ENCODE measurements around the gene MRPS10.
A peak's percentile ranks its signal among the peaks of the same experiment; 100 is the strongest.

MRPS10 gene

DNA sequence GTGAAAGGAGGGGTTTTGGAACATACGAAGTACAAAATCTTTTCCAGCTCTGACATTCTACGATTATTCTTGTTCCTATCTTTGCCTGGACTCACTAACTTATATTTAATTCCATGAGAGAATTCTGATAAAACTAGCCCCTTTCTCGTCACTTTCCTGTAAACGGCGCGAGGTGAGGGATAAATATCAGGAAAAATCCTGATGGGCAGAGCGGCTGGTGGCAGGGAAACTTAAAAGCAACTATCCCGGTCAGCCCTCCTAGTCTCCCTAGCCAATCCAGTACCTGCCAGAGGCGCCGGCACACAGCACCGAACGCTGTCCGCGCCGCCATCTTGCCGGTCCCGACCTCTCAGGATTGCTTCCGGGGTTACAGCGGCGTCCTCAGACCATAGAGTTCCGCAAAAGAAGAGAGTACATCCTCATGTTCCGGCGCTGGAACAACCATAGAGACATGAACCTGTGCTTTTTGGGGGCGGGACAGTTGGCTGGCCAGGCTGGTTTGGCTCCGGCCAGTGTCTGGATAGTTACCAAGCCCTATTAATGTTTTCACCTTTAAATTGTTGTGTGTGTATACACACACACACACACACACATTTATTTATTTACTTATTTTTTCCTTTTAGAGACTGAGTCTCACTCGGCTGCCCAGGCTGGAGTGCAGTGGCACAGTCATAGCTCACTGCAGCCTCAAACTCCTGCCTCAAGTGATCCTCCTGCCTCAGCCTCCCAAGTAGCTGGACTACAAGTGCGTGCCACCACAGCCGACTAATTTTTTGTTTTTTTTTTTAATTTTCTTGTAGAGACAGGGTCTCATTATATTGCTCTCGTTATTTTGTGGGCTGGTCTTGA lies at the start of gene MRPS10:
MRPS10 (minus strand) TSS at position 343 of the 849 bp plus-strand sequence; CDS start at position 331, 12 bp downstream.
- H3K4me3 ChIP-seq (replicated peaks; ENCODE audit: low read depth, low read length): peak within 1 kb of the TSS; percentile 68
- DNase-seq (ENCODE audit: extremely low read depth, low read depth): peak; percentile 90
- TF ChIP-seq, protein P1, sequence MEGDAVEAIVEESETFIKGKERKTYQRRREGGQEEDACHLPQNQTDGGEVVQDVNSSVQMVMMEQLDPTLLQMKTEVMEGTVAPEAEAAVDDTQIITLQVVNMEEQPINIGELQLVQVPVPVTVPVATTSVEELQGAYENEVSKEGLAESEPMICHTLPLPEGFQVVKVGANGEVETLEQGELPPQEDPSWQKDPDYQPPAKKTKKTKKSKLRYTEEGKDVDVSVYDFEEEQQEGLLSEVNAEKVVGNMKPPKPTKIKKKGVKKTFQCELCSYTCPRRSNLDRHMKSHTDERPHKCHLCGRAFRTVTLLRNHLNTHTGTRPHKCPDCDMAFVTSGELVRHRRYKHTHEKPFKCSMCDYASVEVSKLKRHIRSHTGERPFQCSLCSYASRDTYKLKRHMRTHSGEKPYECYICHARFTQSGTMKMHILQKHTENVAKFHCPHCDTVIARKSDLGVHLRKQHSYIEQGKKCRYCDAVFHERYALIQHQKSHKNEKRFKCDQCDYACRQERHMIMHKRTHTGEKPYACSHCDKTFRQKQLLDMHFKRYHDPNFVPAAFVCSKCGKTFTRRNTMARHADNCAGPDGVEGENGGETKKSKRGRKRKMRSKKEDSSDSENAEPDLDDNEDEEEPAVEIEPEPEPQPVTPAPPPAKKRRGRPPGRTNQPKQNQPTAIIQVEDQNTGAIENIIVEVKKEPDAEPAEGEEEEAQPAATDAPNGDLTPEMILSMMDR (IDR thresholded peaks at IDR 0.05; ENCODE audit: low read depth, low read length, missing control alignments): no peak

DNA sequence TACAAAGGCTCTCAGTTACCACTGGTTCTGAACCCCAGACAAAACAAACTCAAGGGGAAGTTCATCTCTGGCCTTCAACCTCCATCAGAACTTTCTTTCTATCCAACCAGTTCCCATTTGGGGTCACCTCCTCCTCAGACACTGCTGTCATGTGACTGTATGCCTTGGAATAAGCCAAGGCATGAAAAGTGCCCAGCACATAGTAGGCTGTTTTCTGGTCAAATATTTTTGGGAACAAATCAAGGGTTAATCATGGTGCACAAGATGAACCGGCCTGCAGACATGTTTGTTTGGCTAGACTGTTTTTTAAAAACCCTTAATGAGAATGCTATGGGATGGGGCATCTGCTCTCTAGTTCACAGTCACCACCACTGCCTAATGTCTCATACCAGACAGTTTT lies 48.9 kb upstream of the MRPS10 start:
- TF ChIP-seq, protein P1 (IDR thresholded peaks at IDR 0.05; ENCODE audit: low read depth, low read length, missing control alignments): no peak
- no peak for DNase-seq (ENCODE audit: extremely low read depth, low read depth)
- H3K4me3 ChIP-seq (replicated peaks; ENCODE audit: low read depth, low read length): no peak overlapping the region

DNA sequence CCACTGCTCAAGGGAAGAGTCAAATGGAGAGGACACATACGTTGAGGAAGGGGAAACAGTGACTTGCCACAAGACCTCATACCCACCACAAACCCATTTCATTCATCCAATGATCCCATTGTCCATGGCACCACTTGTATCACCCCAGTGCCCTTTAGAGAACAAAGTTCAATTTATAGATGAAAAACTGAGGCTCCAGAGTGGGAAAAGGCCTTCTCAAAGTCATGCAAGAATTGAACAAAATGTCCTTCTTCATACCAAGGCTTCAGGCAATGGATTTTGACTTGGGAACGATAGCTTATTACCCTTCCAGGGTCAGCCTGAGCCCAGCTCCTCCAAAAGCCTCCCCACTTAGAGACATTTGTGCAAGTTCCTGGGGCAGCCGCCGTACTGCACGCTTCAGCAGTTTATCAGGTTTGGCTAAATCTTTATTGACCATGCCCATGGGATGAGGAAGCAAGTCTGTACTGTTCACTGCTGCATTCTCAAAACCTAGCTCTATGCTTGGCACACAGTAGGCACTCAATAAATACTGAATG lies 47.3 kb upstream of the MRPS10 start:
- TF ChIP-seq, protein P1 (IDR thresholded peaks at IDR 0.05; ENCODE audit: low read depth, low read length, missing control alignments): no peak
- no peak for DNase-seq (ENCODE audit: extremely low read depth, low read depth)

DNA sequence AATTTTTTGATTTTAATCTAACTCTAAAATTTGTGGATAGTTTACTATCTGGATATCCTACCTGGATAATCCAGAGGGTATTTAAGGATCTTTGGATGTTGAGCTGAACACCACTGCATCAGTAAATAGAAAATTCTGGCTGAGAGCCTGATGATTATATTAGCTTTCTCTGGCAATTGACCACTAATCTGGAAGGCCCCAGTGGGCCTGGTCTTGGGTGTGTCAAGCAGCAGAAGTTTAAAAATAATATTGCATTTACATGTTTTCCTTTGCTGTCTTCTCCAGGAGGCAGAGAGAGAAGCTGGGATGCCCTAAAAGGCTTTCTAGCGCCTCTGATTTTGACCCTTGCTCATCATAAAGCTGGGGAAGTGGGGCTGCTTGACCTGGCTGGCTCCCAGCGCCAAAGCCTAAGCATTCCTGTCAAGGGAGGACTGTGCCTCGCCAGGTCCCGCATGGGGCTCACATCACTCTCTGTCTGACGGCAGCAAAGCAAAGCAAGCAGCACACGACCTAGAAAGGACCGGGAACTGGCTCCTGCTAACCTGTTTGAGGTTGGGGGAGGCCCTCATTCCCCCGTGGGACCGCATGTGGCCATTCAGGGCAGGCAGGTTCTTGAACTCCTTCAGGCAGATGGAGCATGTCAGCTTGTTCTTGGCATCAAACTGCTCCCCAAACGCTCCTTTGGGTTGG lies 46.6 kb upstream of the MRPS10 start:
- TF ChIP-seq, protein P1 (IDR thresholded peaks at IDR 0.05; ENCODE audit: low read depth, low read length, missing control alignments): no peak
- no peak for DNase-seq (ENCODE audit: extremely low read depth, low read depth)
- H3K4me3 ChIP-seq (replicated peaks; ENCODE audit: low read depth, low read length): no peak overlapping the region

More for the DNA sequence above, 47.3 kb upstream of the MRPS10 start:
- H3K4me3 ChIP-seq (replicated peaks; ENCODE audit: low read depth, low read length): no peak overlapping the region

DNA sequence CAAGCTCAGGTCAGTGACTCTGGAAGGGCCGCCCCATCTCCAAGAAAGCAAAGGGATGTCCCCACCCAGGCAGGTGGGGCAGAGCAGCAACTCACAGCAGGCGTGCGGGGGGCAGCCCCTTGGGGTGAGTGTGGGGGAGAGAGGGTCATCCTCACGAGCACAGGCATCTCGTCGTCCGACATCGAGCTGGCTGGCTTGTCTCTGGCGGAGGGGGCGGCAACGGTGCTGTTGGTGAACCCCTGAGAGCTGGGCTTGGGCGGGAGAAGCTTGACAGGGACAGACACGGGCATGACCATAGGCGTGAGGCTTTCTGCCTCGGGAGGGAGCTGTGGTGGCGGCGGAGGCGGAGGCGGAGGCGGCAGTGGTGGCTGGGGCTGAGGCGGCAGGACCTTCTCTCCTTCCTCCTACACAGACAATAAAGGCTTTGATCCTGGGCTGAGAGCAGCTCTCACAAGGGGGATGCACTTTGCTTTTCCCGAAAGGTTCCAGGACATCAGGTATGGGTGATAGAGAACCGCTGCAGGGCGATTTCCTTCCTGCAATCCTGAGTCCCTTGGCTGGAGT lies 45.6 kb upstream of the MRPS10 start:
- no peak for DNase-seq (ENCODE audit: extremely low read depth, low read depth)
- no peak overlapping the region for H3K4me3 ChIP-seq (replicated peaks; ENCODE audit: low read depth, low read length)
- TF ChIP-seq, protein P1 (IDR thresholded peaks at IDR 0.05; ENCODE audit: low read depth, low read length, missing control alignments): no peak

DNA sequence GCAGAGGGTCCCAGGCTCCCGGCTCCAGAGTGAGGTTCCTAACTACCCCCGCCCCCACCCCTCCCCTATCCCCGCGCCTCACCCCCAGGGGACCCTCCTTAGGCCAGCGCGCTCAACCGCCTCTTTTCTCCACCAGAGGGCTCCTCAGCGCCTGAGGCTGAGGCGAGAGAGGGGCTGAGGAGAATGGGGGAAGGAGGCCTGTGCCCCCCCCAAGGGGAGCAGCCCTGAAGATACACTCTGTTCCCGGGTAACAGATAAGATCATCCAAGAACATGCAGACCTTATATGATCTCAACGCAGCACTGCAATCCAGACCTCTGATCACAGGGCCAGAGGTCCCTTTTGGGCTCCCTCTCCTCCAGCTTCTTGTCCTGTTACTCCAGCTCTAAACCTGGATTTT lies 43.3 kb upstream of the MRPS10 start:
- H3K4me3 ChIP-seq (replicated peaks; ENCODE audit: low read depth, low read length): no peak overlapping the region
- TF ChIP-seq, protein P1 (IDR thresholded peaks at IDR 0.05; ENCODE audit: low read depth, low read length, missing control alignments): peak; percentile 45
- DNase-seq (ENCODE audit: extremely low read depth, low read depth): no peak
